ENCODE data around the gene PCDHA3. TPM values are rescaled to one million over a fixed set of nuclear protein-coding genes. Genes with fewer than 3 reads are reported as not detected.
"Not testable (repeated sequence)": the region's sequence is repeated elsewhere in the genome, so short reads cannot be mapped to it uniquely, and the experiment has no call there.

PCDHA3 gene
- polyA plus RNA-seq, 6 donors from 2014 or later = not detected

DNA sequence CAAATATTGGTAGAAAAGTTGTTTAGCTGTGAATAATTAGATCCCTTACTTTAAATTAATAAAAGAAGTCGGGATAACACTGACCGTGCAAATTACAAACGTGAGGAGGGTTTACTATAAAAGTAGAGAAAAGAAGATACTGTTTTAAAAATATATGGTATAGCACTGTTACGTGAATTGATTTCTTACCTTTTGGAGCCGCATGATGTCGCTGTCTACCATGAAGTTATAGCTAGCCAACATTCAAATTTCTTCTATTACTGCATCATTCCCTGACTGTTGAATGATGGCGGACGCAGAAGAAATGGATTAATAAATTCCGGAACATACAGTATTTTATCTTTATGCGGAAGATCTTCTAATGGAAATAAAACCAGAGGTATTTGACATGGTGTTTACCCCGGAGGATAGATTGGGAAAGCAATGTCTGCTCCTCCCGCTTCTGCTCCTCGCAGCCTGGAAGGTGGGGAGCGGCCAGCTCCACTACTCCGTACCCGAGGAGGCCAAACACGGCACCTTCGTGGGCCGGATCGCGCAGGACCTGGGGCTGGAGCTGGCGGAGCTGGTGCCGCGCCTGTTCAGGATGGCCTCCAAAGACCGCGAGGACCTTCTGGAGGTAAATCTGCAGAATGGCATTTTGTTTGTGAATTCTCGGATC is 27.0 kb downstream of the PCDHA3 start, which contains the start of gene PCDHA6:
Gene PCDHA6, plus strand, starts transcription at position 257 of the 658 bp plus-strand sequence. Its CDS starts 132 bp downstream, at position 389.
- ATAC-seq (ENCODE audit: low read depth in 2 of 2) (no peak), DNase-seq (no peak)
- Mint-ChIP-seq H3K9me3 (peaks cover 2 to 57% (median 34%) of the 10 kb centered on the region in 7 donors), H3K4me1 (no peaks in the 10 kb centered on the region), H3K4me3 (peak within 1 kb of the TSS in 2 of 8 donors; percentile 29 to 42), H3K36me3 (peaks cover 0 to 20% of the 10 kb centered on the region in 2 donors), H3K27me3 (peaks cover 23 to 36% (median 28%) of the 10 kb centered on the region in 3 donors), H3K27ac (peak within 1 kb of the TSS in 2 of 6 donors; percentile 10 to 59)

GRCh38 chr5:140828362-140828737 is 27.5 kb downstream of the PCDHA3 start:
- H3K4me3 Mint-ChIP-seq = peak overlapping the region in 1 of 8 donors; percentile 29
- H3K27ac Mint-ChIP-seq = no peak overlapping the region
- DNase-seq (no peak), ATAC-seq (ENCODE audit: low read depth in 2 of 2) (no peak)
- peaks cover 0 to 24% of the 10 kb centered on the region in 2 donors for H3K36me3 Mint-ChIP-seq
- peaks cover 2 to 61% (median 33%) of the 10 kb centered on the region in 7 donors for H3K9me3 Mint-ChIP-seq
- H3K27me3 Mint-ChIP-seq = peaks cover 27 to 40% (median 33%) of the 10 kb centered on the region in 3 donors
- H3K4me1 Mint-ChIP-seq = no peaks in the 10 kb centered on the region

DNA sequence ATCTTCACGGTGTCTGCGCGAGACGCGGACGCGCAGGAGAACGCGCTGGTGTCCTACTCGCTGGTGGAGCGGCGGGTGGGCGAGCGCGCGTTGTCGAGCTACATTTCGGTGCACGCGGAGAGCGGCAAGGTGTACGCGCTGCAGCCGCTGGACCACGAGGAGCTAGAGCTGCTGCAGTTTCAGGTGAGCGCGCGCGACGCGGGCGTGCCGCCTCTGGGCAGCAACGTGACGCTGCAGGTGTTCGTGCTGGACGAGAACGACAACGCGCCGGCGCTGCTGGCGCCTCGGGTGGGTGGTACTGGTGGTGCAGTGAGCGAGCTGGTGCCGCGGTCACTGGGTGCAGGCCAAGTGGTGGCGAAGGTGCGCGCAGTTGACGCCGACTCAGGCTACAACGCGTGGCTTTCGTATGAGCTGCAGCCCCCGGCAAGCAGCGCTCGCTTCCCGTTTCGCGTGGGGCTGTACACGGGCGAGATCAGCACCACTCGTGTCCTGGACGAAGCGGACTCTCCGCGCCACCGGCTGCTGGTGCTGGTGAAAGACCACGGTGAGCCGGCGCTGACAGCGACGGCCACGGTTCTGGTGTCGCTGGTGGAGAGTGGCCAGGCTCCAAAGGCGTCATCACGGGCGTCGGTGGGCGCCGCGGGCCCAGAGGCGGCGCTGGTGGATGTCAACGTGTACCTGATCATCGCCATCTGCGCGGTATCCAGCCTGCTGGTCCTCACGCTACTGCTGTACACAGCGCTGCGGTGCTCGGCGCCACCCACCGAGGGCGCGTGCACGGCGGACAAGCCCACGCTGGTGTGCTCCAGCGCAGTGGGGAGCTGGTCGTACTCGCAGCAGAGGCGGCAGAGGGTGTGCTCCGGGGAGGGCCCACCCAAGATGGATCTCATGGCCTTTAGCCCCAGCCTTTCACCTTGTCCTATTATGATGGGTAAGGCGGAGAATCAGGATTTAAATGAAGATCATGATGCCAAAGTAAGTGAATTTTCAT is 28.9 kb downstream of the PCDHA3 start:
- not testable (repeated sequence) for ATAC-seq (ENCODE audit: low read depth in 2 of 2); H3K27ac Mint-ChIP-seq; H3K4me1 Mint-ChIP-seq; H3K4me3 Mint-ChIP-seq; DNase-seq
- Mint-ChIP-seq H3K9me3 (peaks cover 6 to 72% (median 37%) of the 10 kb centered on the region in 7 donors), H3K27me3 (peaks cover 32 to 45% (median 42%) of the 10 kb centered on the region in 3 donors), H3K36me3 (peaks cover 0 to 24% of the 10 kb centered on the region in 2 donors)

DNA sequence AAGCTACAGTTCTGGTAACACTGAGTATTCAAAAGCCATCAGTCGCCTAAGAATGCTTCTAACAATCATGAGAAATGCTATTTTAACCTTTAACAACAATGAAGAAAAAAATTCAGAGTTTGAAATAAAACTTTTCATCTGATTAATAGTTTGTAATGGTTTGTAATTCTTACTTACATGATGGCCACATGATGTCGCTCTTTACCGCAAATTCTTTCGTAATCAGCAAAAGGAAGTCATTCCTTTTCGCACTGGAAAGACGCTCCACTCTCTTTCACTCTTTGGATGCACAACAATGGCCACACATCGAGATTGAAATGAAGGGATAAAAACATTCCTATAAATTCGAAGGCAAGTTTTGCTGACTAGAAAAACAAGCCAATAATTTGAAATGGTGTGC is 33.1 kb downstream of the PCDHA3 start, which contains the start of gene PCDHA7:
Gene PCDHA7, plus strand, starts transcription at position 277 of the 400 bp plus-strand sequence. Its CDS starts 115 bp downstream, at position 392.
- H3K9me3 Mint-ChIP-seq = peaks cover 7 to 40% (median 26%) of the 10 kb centered on the region in 7 donors
- no peak for DNase-seq
- peaks cover 0 to 20% of the 10 kb centered on the region in 2 donors for H3K36me3 Mint-ChIP-seq
- H3K27me3 Mint-ChIP-seq = peaks cover 17 to 25% (median 21%) of the 10 kb centered on the region in 3 donors
- ATAC-seq (ENCODE audit: low read depth in 2 of 2) = no peak
- peak within 1 kb of the TSS in 2 of 8 donors; percentile 5 to 6 for H3K4me3 Mint-ChIP-seq
- peak within 1 kb of the TSS in 1 of 6 donors; percentile 28 for H3K27ac Mint-ChIP-seq
- H3K4me1 Mint-ChIP-seq = no peaks in the 10 kb centered on the region

DNA sequence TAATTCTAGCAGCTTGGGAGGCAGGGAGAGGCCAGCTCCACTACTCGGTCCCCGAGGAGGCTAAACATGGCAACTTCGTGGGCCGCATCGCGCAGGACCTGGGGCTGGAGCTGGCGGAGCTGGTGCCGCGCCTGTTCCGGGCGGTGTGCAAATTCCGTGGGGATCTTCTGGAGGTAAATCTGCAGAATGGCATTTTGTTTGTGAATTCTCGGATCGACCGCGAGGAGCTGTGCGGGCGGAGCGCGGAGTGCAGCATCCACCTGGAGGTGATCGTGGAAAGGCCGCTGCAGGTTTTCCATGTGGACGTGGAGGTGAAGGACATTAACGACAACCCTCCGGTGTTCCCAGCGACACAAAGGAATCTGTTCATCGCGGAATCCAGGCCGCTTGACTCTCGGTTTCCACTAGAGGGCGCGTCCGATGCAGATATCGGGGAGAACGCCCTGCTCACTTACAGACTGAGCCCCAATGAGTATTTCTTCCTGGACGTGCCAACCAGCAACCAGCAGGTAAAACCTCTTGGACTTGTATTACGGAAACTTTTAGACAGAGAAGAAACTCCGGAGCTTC is 33.7 kb downstream of the PCDHA3 start:
- Mint-ChIP-seq H3K27me3 (peaks cover 18 to 22% (median 21%) of the 10 kb centered on the region in 3 donors), H3K27ac (peak overlapping the region in 1 of 6 donors; percentile 28), H3K9me3 (peaks cover 7 to 40% (median 24%) of the 10 kb centered on the region in 7 donors), H3K4me3 (peak overlapping the region in 1 of 8 donors; percentile 5), H3K36me3 (peaks cover 0 to 20% of the 10 kb centered on the region in 2 donors)
- not testable (repeated sequence) for ATAC-seq (ENCODE audit: low read depth in 2 of 2); H3K4me1 Mint-ChIP-seq; DNase-seq

DNA sequence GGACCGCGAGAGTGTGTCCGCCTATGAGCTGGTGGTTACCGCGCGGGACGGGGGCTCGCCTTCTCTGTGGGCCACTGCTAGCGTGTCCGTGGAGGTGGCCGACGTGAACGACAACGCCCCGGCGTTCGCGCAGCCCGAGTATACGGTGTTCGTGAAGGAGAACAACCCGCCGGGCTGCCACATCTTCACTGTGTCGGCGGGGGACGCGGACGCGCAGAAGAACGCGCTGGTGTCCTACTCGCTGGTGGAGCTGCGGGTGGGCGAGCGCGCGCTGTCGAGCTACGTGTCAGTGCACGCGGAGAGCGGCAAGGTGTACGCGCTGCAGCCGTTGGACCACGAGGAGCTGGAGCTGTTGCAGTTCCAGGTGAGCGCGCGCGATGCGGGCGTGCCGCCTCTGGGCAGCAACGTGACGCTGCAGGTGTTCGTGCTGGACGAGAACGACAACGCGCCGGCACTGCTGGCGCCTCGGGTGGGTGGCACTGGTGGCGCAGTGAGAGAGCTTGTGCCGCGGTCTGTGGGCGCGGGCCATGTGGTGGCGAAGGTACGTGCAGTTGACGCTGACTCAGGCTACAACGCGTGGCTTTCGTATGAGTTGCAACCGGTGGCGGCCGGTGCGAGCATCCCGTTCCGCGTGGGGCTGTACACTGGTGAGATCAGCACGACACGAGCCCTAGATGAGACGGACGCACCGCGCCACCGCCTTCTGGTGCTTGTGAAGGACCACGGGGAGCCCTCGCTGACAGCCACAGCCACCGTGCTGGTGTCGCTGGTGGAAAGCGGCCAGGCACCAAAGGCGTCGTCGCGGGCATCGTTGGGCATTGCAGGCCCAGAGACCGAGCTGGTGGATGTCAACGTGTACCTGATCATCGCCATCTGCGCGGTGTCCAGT is 35.0 kb downstream of the PCDHA3 start:
- peaks cover 0 to 28% of the 10 kb centered on the region in 2 donors for H3K36me3 Mint-ChIP-seq
- no peak overlapping the region for H3K4me3 Mint-ChIP-seq
- ATAC-seq (ENCODE audit: low read depth in 2 of 2) (no peak), DNase-seq (no peak)
- no peak overlapping the region for H3K27ac Mint-ChIP-seq
- H3K4me1 Mint-ChIP-seq = no peaks in the 10 kb centered on the region
- peaks cover 13 to 49% (median 27%) of the 10 kb centered on the region in 7 donors for H3K9me3 Mint-ChIP-seq
- H3K27me3 Mint-ChIP-seq = peaks cover 27 to 31% (median 31%) of the 10 kb centered on the region in 3 donors

GRCh38 chr5:140840978-140841962 is 40.4 kb downstream of the PCDHA3 start, which contains the start of gene PCDHA8:
TSS of gene PCDHA8 (plus strand) at chr5:140841187. CDS start at chr5:140841322, 135 bp downstream.
- ATAC-seq (ENCODE audit: low read depth in 2 of 2) (no peak), DNase-seq (no peak)
- Mint-ChIP-seq H3K4me1 (no peaks in the 10 kb centered on the region), H3K4me3 (peak within 1 kb of the TSS in 2 of 8 donors; percentile 58 to 68), H3K27ac (peak within 1 kb of the TSS in 1 of 6 donors; percentile 94), H3K27me3 (peaks cover 10 to 30% (median 17%) of the 10 kb centered on the region in 3 donors), H3K36me3 (peaks cover 0 to 15% of the 10 kb centered on the region in 2 donors), H3K9me3 (peaks cover 5 to 36% (median 14%) of the 10 kb centered on the region in 7 donors)

DNA sequence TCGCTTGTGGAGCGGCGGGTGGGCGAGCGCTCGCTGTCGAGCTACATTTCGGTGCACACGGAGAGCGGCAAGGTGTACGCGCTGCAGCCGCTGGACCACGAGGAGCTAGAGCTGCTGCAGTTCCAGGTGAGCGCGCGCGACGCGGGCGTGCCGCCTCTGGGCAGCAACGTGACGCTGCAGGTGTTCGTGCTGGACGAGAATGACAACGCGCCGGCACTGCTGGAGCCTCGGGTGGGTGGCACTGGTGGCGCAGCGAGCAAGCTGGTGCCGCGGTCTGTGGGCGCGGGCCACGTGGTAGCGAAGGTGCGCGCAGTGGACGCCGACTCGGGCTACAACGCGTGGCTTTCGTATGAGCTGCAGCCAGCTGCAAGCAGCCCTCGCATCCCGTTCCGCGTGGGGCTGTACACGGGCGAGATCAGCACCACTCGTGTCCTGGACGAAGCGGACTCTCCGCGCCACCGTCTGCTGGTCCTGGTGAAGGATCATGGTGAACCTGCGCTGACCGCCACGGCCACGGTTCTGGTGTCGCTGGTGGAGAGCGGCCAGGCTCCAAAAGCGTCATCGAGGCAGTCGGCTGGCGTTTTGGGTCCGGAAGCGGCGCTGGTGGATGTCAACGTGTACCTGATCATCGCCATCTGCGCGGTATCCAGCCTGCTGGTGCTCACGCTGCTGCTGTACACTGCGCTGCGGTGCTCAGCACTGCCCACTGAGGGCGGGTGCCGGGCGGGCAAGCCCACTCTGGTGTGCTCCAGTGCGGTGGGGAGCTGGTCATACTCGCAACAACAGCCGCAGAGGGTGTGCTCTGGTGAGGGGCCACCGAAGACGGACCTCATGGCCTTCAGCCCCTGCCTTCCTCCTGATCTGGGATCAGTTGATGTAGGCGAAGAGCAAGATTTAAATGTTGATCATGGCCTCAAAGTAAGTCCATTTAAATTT is 42.2 kb downstream of the PCDHA3 start:
- ATAC-seq (ENCODE audit: low read depth in 2 of 2) = no peak
- no peak for DNase-seq
- Mint-ChIP-seq H3K27ac (no peak overlapping the region), H3K9me3 (peaks cover 6 to 36% (median 16%) of the 10 kb centered on the region in 7 donors), H3K27me3 (peaks cover 16 to 39% (median 29%) of the 10 kb centered on the region in 3 donors), H3K4me3 (no peak overlapping the region), H3K4me1 (no peaks in the 10 kb centered on the region), H3K36me3 (peaks cover 0 to 15% of the 10 kb centered on the region in 2 donors)

- H3K36me3 Mint-ChIP-seq; H3K4me3 Mint-ChIP-seq; DNase-seq; H3K4me1 Mint-ChIP-seq; H3K27ac Mint-ChIP-seq; ATAC-seq (ENCODE audit: low read depth in 2 of 2): not testable (repeated sequence)
- Mint-ChIP-seq H3K9me3 (peaks cover 0 to 16% (median 5%) of the 10 kb centered on the region in 7 donors), H3K27me3 (peaks cover 12 to 25% (median 20%) of the 10 kb centered on the region in 3 donors)
These were observed 47.6 kb downstream of the PCDHA3 start, which contains the start of gene PCDHA9 for GRCh38 chr5:140848139-140849102. TSS of gene PCDHA9 (plus strand) at chr5:140848382. CDS start at chr5:140848496, 114 bp downstream.

Measured in naive B cell (primary cell).